DMS153 treated with DMSO at 0.1 percent for 48 hours (cell line): ENCODE measurements around the gene ENPP7.

Experiments used
- DNase-seq: peaks from one replicate; lab custom pipeline; 2025; ENCODE audit not compliant: unreplicated experiment; lab: John Stamatoyannopoulos, UW

ENPP7 gene, protein sequence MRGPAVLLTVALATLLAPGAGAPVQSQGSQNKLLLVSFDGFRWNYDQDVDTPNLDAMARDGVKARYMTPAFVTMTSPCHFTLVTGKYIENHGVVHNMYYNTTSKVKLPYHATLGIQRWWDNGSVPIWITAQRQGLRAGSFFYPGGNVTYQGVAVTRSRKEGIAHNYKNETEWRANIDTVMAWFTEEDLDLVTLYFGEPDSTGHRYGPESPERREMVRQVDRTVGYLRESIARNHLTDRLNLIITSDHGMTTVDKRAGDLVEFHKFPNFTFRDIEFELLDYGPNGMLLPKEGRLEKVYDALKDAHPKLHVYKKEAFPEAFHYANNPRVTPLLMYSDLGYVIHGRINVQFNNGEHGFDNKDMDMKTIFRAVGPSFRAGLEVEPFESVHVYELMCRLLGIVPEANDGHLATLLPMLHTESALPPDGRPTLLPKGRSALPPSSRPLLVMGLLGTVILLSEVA

DNA sequence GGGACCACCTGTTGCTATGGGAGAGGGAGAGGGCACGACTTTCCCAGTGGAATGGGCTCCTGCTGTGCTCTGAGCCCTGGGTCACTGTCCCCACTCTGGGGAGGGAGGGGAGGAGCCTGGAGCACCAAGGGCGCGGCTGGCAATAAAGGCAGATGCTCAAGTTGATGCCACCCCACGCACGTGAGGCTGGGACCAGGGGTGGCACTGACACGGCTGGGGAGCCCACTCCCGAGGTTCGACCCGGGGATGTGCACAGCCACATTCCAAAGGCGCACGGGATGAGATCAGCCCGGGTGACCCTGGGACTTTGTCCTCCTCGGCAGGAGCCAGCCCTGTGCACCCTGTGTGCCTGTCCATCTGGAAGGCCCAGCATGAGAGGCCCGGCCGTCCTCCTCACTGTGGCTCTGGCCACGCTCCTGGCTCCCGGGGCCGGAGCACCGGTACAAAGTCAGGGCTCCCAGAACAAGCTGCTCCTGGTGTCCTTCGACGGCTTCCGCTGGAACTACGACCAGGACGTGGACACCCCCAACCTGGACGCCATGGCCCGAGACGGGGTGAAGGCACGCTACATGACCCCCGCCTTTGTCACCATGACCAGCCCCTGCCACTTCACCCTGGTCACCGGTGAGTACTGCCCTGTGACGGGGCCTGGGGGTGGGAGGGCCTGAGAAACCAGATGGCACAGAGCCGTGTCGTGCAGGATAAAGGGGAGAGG lies at the start of gene ENPP7:
Gene ENPP7 (plus strand): TSS at position 175 of the 715 bp plus-strand sequence. CDS start 197 bp downstream, at position 372.
- no peak for DNase-seq

DNA sequence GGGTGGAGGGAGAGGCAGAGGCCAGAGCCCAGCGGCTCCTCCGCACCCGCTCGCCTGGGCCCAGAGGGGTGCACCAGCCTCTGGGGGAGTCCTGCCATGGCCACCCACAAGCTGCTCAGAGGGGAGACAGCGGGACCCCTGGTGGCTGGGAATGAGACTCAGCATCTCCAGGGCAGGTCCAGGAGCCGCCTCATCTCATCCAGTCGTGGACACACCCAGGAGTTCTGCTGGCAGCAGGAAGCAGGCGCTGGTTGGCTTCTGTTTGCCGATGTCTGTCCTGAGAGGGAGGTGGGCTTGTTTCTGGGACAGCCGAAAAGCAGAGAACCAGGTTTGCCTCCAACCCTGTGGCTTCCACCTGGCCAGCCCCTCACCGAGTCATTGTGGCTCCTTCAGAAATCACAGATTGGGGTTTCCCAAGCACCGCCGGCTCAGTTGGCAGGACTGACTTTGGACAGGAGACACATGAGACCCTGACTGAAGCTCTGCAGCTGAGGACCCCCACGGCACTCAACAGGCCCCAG lies 49.6 kb upstream of the ENPP7 start:
- DNase-seq, result no peak

DNA sequence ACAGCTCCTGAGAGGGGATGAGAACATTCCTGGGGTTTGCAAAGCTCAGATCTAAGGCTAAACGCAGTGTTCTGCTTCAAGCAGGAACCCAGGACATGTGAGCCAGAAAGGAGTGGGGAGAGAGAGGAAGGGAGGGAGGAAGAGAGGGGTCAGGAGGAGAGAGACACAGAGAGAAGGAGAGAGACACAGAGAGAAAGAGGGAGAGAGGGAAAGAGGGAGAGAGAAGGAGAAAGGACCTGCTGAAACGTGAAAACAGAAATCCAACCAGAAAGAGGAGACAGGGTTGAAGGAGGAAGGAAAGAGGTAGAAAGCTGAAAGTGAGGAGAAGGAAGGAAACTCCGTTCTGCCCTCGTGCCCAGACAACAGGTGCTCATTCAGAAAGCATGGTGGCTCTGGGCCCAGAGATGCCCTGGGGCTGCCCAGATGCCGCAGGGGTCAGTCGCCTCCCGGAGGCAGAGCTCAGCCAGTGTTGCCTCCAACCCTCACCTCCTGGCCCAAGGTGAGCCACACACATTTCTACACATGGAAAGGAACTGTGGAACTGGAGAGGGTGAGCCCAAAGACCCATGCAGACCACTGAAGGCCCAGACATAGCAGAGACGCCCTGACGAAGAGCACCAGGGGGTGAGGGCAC lies 49.0 kb upstream of the ENPP7 start:
- DNase-seq, result no peak

DNA sequence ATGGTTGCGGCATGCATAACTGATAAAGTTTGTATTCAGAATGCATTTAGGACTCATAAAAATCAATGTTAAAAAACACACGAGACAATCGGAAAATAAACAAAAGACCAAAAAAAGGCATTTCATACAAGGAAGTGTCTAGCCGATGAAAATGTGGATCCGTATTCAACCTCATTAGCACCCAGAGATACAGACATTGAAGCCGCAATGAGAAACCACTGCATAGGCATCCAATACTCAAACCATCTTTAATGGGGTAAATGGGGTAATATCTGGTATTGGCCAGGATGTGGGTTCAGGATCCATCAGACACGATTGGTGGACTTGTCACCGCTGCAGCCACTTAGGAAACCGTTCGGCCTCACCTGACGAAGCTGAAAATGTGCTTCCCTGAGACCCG lies 47.4 kb upstream of the ENPP7 start:
- DNase-seq, result no peak

DNA sequence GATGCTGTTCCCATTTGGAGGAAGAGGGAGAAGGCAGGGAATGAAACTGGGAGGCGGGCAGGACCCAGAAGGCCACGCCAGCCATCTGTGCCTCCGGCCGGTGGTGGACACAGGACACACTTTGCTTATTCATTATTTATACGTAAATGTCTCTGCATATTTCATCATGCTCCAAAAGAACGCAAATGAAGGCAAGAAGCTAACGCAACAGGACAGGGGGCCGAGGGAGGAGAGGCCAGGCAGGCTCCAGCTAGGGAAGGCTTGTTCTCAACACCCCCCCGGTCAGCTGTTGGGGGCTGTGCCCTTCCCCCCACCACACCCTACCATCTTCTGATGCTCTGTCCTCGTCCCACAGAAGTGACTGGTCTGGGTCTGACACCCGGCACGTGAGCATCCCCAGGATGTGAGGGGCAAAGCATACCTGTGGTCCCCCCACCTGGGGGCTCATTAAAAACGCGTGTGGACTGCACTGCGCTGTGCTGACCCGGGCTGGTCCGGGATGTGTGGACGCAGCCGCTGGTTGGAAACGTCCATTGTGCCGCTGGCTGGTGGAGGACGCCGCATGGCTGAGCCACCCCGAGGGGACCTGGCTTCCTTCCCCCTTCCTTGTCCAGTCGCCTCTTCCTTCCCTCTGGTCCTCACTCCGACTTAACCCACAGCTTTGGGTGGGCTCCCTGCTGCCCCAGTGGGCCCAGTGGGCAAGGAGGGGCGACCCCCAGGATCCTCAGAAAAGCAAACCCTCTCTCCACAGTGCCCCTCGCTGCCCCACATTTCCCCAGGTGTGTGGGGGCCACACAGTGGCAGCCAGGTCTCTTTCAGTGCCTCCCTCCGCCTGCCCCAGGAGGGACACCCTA lies 46.4 kb upstream of the ENPP7 start:
- DNase-seq, result no peak

DNA sequence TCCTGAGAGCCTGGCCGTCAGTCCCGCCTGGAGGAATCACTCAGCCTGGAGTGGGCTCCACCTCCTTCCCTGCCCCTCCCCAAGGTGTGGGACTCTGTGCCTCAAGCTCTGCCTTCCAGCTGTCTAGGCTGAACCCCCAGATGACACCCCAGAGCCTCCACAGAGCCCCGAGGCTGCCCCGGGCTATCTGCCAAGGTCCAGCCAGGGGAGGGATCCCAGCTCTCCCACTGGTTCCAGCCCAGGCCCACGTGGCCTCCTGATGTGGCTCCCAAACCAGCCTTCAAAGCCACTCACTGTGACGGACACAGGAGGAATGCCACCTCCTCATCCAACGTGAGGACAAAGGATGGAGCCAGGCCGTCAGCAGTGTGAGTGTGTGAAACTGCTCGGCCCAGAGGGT lies 45.6 kb upstream of the ENPP7 start:
- no peak for DNase-seq

DNA sequence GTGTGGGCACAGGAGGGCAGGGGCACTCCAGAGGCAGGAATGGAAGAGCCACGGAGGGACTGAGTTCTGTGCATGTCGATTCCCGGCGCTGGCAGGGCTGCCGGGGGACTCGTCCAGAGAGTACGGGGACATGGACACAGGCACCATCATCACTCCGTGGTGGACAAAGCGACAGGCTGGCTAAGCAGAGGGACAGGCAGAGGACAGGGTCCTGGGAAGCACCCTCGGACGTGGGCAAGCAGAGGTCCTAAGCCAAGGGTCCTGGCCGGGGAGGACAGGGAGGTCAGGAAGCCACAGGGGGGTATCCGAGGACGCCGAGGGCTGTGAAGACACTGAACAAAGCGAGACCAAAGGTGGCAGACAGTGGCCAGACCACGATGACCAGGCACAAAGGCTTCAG lies 44.3 kb upstream of the ENPP7 start:
- no peak for DNase-seq

DNA sequence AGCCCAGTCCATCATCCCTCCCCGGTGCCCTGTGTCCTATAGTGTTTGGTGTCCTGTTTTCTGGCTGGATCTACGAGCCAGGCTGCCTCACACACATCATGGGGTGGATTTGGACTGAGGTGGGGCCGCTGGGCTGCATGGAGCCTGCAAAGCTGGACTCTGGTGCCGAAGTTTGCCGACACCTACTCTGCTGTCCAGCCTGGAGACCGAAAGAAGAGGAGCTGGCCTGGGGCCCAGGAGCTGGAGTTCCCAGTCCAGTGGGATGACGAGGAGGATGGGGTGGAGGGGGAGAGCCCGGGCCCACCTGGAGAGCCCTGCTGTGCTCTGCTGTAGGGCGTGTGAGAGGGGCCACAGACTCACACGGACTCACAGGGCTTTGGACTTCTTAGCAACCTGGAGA lies 40.3 kb upstream of the ENPP7 start:
- DNase-seq, result no peak

DNA sequence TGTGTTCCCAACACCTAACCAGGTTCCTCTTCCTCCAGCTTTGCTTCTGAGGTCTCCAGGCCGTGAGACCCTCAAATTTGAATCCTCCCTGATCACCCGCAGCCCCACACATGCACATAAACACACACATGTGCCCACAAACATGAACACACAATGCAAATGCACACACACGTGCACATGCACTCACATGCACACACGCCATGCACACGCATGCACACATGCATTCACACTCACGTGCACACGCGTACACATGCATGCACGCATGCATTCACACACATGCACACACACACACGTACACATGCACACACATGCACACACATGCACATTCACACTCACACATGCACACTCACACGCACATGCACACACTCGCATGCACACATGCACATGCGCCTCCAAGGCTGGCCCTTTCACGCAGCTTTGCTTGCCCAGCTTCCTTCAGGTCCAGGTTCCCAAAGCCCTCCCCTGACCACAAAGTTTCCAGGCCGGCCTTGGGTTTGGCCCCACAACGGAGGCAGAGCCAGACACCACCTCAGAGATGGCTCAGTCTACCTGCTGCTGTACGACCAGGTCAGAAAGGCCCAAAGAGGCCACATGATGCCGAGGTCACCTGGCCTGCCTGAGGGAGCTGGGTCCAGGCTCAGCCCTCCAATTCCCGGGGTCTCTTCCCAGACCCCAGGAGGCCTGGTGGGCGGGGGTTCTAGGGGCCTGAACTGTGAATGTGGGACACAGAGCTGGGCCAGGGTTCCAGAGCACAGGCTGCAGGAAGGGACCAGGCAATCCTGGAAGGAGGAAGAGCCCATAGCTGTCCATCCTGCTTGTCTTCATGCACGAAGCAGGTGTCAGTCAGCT lies 39.5 kb upstream of the ENPP7 start:
- no peak for DNase-seq

DNA sequence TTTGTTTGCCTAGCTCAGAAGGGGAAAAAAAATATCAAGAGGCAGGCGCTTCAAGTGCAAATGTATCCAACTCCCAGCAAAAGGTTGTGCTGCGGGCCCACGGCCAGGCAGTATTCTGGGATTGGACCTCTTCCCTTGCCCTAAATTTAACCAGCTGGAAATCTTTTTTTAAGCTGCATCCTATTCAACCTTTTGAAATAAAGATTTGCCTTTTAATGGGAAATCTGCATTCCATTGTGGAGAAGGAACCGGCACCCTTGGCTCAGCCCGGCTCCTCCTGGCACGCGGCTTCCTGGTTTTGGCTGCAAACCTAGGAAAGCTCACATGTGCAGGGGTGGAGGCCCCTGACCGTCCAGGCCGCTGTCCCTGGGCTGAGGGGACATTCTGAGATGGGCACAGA lies 38.8 kb upstream of the ENPP7 start:
- no peak for DNase-seq

DNA sequence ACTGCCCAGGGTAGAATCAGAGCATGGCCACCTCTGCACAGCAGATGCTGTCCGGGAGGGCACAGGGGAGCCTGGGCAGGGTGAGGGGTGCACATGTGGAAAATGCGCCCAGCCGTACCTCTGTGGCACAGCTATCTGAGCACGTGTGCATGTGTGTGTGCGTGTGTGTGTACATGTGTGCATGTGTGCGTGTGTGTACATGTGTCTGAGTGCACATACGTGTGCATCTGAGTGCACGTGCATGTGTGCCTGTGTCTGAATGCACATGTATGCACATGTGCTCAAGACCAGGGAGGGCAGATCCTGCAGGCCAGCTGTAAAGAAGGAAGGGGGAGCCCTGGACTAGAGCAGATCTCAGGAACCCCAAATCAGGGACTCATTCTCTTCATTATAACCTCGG lies 37.3 kb upstream of the ENPP7 start:
- DNase-seq, result no peak

DNA sequence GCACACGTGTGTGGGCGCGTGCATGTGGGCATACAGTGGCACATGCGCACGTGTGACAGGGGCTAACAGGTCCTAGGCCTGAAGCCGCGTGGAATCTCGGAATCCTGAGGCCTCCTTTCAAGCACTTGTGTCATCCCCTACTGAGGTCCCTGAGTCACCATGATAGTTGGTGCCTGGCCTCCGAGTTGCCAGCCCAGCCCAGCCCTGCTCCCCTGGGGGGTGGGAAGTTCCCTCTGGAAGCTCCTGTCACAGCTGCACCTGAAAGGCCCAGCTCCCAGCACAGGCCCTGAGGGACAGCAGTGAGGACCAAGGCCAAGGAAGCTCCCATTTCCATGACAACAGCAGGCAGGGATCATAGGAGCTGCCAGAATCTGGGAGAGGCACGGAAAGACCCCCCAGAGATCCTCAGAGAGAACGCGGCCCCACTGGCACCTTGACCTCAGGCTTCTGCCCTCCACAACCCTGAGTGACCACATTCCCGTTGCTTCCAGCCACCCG lies 35.4 kb upstream of the ENPP7 start:
- DNase-seq, result no peak

DNA sequence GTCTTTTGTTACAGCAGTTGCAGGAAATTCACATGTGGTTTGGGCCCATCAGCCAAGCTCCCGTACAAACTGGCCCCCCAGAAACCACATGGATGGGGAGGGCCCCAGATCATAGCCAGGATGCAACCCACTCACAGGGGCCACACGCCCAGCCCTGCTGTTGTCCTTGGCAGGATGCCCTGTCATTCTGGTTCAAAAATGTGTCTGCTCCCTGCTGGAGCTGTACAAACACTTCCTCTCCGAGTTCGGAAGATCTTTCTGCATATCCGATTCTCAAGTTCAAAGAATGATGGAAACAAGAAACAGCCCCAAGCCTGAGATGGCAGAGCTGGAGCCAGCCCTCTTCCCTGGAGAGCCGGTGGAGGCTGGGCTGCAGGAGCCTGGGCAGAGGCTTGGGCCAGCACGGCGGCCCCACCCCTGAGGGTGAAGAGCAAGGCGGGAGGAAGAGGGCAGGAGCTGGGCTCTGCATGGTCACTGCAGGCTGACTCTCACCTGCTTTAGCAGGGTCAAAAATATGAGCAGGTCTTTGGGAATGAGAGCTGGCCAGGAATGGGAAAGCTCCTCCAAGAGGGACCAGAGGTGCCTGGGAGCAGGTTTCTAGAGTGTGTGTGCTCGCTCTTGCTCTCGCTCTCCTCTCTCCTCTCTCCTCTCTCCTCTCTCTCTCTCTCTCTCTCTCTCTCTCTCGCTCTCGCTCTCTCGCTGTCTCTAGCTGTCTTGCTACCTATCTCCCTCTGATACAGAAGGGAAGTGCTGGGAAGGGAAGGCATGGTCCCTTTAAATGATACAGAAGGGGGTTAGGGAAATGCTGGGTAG lies 34.7 kb upstream of the ENPP7 start:
- DNase-seq, result no peak

DNA sequence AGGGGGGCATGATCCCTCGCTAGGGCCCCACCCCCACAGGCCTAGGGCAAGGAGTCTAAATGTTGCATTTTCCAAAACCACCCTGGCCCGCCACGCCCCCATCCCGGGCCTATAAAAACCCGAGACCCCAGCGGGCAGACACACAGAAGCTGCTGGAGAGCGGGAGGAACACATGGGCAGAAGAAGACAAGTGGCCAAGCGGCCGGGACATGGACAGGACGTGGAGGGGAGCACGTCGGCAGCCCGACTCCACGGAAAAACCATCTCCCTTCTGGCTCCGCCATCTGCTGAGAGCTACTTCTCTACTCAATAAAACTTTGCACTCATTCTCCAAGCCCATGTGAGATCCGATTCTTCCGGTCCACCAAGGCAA lies 34.1 kb upstream of the ENPP7 start:
- DNase-seq, result no peak

DNA sequence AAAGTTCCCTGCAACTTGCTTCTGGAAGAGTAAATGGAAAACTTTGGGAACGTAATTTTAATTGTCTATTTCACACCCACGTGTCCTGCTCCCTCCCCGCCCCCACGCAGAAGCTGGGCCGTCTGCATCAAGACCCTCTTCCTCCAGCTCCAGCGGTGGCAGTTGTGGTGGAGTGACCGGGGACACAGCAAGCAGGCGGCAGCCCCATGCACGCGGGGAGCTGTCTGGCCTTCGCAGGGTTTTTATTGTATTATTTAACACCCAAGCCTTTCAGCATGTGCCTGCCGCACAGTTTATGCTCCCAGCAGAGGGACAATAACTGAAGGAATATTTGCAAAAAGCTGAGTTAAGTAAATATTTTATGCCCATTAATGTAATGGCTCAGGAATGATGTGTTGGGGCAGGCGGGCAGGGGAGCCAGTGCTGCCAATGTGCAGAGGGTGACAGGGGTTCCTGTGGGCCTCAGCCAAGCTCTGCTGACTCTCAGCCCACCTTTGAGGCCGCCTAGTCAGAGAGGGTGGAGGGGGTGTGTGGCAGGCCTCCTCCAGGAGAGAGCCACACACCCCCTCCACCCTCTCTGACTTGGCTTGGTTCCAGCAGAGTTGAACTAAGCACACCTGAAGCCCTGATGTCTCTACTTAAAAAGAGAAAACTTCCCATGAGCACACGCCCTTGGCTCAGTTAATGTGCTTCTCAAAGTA lies 32.4 kb upstream of the ENPP7 start:
- DNase-seq, result no peak

DNA sequence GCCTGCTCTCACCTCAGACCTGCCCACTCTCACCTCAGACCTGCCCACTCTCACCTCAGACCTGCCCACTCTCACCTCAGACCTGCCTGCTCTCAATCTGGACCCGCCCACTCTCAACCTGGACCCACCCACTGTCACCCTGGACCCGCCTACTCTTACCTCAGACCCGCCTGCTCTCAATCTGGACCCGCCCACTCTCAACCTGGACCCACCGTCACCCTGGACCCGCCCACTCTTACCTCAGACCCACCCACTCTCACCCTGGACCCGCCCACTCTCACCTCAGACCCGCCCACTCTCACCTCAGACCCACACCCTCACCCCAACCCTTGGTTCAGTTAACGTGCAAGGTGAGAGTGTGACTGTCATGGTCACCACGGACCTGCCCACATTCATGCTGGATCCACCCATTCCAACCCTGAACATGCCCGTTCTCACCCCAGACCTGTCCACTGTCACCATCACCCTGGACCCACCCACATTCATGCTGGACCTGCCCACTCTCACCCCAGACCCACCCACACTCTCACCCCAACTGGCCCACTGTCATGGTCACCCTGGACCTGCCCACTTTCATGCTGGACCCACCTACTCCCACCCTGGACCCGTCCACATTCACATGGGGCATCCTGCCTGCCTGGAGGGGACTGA lies 31.2 kb upstream of the ENPP7 start:
- DNase-seq, result no peak

DNA sequence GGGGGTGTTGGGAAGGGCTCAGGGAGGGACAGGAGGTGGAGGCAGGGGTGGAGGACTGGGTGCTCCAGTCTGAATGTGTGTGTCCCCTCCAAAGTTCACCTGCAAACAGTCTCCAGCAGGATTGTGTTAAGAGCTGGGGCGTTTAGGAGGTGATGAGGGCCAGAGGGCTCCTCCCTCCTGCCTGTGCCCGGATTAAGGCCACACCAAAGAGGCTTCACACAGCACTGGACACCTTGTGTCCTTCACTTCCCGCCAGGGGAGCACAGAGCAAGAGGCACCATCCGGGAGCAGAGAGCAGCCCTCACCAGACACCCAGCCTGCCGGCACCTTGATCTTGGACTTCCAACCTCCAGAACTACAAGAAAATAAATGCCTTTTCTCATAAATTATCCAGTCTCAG lies 30.2 kb upstream of the ENPP7 start:
- DNase-seq, result no peak

DNA sequence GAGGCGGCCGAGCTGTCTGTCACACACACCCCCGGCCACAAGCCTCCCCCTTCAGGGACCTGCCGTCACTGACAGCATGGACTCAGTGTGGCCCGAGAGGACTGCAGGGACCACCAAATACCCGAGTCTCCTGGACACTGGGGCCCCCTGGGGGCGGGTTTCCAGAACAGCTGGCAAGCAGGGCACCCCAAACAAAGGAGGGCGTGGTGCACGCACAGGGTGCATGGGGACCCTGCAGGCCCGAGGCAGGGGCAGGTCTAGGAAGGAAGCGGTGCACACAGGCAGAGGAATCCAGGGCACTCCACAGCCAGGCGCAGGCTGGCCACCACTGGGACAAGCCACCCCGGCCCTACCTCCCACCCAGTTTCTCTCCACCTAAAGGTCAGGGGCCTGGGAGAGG lies 28.7 kb upstream of the ENPP7 start:
- DNase-seq, result no peak
